HEK293 (cell line): ENCODE results near the gene FOXA2.

ENCODE experiments used
- CTCF ChIA-PET: fragments of 350-600 bp; formaldehyde crosslinking; extraction: SDS; loops from one replicate; lab custom pipeline; 2021; ENCODE audit warnings: antibody characterized with exemption; lab: Yijun Ruan, JAX
- POLR2A ChIA-PET: fragments of 300-600 bp; formaldehyde crosslinking; extraction: SDS; loops from one replicate; lab custom pipeline; 2020; ENCODE audit warnings: antibody characterized with exemption, inconsistent platforms; lab: Yijun Ruan, JAX
- H3K27ac ChIP-seq: fragments of 200-500 bp; sonication (Bioruptor generic); 2 replicates; pipeline ENCODE4 v1.5.1; 2014; ENCODE audit warnings: low read depth, low read length, control low read depth, inconsistent platforms; ENCODE audit errors: extremely low read depth
- H3K36me3 ChIP-seq, 2 experiments: fragments of 200-500 bp in 1 of 2; sonication (Bioruptor generic) in 1 of 2; 1 replicate in 1 of 2; 2 replicates in 1 of 2; pipeline ENCODE4 v1.5.1; 2014 to 2017; ENCODE audit warnings: inconsistent platforms in 2 of 2, low read length in 2 of 2; ENCODE audit not compliant: control insufficient read depth in 2 of 2, insufficient read depth in 1 of 2
- H3K4me1 ChIP-seq: fragments of 200-500 bp; sonication (Bioruptor generic); 2 replicates; pipeline ENCODE4 v1.5.1; 2014; ENCODE audit warnings: mild to moderate bottlenecking, low read length, inconsistent platforms; ENCODE audit not compliant: control insufficient read depth, insufficient read depth
- H3K4me3 ChIP-seq: 2 replicates; pipeline ENCODE4 v1.5.1; 2011; ENCODE audit warnings: low read depth, mild to moderate bottlenecking, control low read depth, low read length, moderate library complexity
- H3K9me3 ChIP-seq: fragments of 200-500 bp; sonication (Bioruptor generic); 2 replicates; pipeline ENCODE4 v1.5.1; 2014; ENCODE audit warnings: low read depth, low read length, inconsistent platforms; ENCODE audit not compliant: control insufficient read depth, insufficient read depth
- ATF2 ChIP-seq: fragments of 450-650 bp; formaldehyde crosslinking; IDR thresholded peaks from 2 replicates; pipeline ENCODE4 v1.5.1; 2016; ENCODE audit warnings: missing biosample characterization, missing genetic modification characterization, low read depth
- GFI1B ChIP-seq: fragments of 450-650 bp; formaldehyde crosslinking; IDR thresholded peaks from 2 replicates; pipeline ENCODE4 v1.5.1; 2016; ENCODE audit warnings: missing biosample characterization, missing genetic modification characterization
- GLIS2 ChIP-seq: fragments of 450-650 bp; formaldehyde crosslinking; IDR thresholded peaks from 2 replicates; pipeline ENCODE4 v1.5.1; 2016; ENCODE audit warnings: missing biosample characterization, missing genetic modification characterization
- HOXA7 ChIP-seq: sonication (generic); formaldehyde crosslinking; IDR thresholded peaks from 2 replicates; pipeline ENCODE4 v1.8.1; 2022; ENCODE audit warnings: missing genetic modification reagents, borderline replicate concordance
- KLF7 ChIP-seq: fragments of 450-650 bp; formaldehyde crosslinking; IDR thresholded peaks from 2 replicates; pipeline ENCODE4 v1.5.1; 2016; ENCODE audit warnings: missing biosample characterization, missing genetic modification characterization, borderline replicate concordance
- SCRT1 ChIP-seq: fragments of 450-650 bp; formaldehyde crosslinking; IDR thresholded peaks from 2 replicates; pipeline ENCODE4 v1.5.1; 2016; ENCODE audit warnings: missing biosample characterization, missing genetic modification characterization, borderline replicate concordance
- YY1 ChIP-seq: fragments of 450-650 bp; formaldehyde crosslinking; IDR thresholded peaks from 2 replicates; pipeline ENCODE4 v1.5.1; 2018; ENCODE audit warnings: missing biosample characterization, missing genetic modification characterization
- ZBTB10 ChIP-seq: fragments of 450-650 bp; formaldehyde crosslinking; IDR thresholded peaks from 2 replicates; pipeline ENCODE4 v1.5.1; 2016; ENCODE audit warnings: missing biosample characterization, missing genetic modification characterization
- ZBTB26 ChIP-seq: fragments of 450-650 bp; formaldehyde crosslinking; optimal IDR thresholded peaks from 2 replicates; pipeline ENCODE3; 2016; ENCODE audit warnings: missing biosample characterization, mild to moderate bottlenecking, missing genetic modification characterization
- ZBTB7A ChIP-seq: fragments of 450-650 bp; formaldehyde crosslinking; IDR thresholded peaks from 2 replicates; pipeline ENCODE4 v1.5.1; 2016; ENCODE audit warnings: low read depth, missing biosample characterization, missing genetic modification characterization
- ZEB2 ChIP-seq: fragments of 450-650 bp; formaldehyde crosslinking; IDR thresholded peaks from 2 replicates; pipeline ENCODE4 v1.5.1; 2016; ENCODE audit warnings: missing biosample characterization, missing genetic modification characterization
- ZNF10 ChIP-seq: fragments of 450-650 bp; formaldehyde crosslinking; IDR thresholded peaks from 2 replicates; pipeline ENCODE4 v1.5.1; 2017; ENCODE audit warnings: missing biosample characterization, missing genetic modification characterization
- ZNF132 ChIP-seq: fragments of 450-650 bp; formaldehyde crosslinking; IDR thresholded peaks from 2 replicates; pipeline ENCODE4 v1.5.1; 2017; ENCODE audit warnings: missing biosample characterization, missing genetic modification characterization, borderline replicate concordance
- ZNF148 ChIP-seq: fragments of 450-650 bp; formaldehyde crosslinking; IDR thresholded peaks from 2 replicates; pipeline ENCODE4 v1.5.0; 2017; ENCODE audit warnings: missing biosample characterization, missing genetic modification characterization, borderline replicate concordance
- ZNF157 ChIP-seq: fragments of 450-650 bp; formaldehyde crosslinking; IDR thresholded peaks from 2 replicates; pipeline ENCODE4 v1.5.1; 2016; ENCODE audit warnings: missing biosample characterization, missing genetic modification characterization
- ZNF16 ChIP-seq: fragments of 450-650 bp; formaldehyde crosslinking; IDR thresholded peaks from 2 replicates; pipeline ENCODE4 v1.5.1; 2016; ENCODE audit warnings: low read depth, missing biosample characterization, missing genetic modification characterization
- ZNF202 ChIP-seq: fragments of 450-650 bp; formaldehyde crosslinking; IDR thresholded peaks from 2 replicates; pipeline ENCODE4 v1.5.1; 2016; ENCODE audit warnings: missing biosample characterization, missing genetic modification characterization, borderline replicate concordance
- ZNF211 ChIP-seq: fragments of 450-650 bp; formaldehyde crosslinking; IDR thresholded peaks from 2 replicates; pipeline ENCODE4 v1.5.1; 2016; ENCODE audit warnings: low read depth, missing biosample characterization, missing genetic modification characterization
- ZNF274 ChIP-seq, 2 experiments: fragments of 200-500 bp in 1 of 2; fragments of 450-650 bp in 1 of 2; sonication (Bioruptor generic) in 1 of 2; formaldehyde crosslinking in 1 of 2; IDR thresholded peaks; 2 replicates each; pipeline versions ENCODE4 v1.5.1 to v1.6.1; 2014 to 2016; ENCODE audit warnings: borderline replicate concordance in 1 of 2, inconsistent platforms in 1 of 2, low read length in 1 of 2, missing biosample characterization in 1 of 2, missing genetic modification characterization in 1 of 2
- ZNF362 ChIP-seq: fragments of 450-650 bp; formaldehyde crosslinking; IDR thresholded peaks from 2 replicates; pipeline ENCODE4 v1.5.1; 2016; ENCODE audit warnings: missing biosample characterization, missing genetic modification characterization
- ZNF366 ChIP-seq: fragments of 450-650 bp; formaldehyde crosslinking; conservative IDR thresholded peaks from 2 replicates; pipeline ENCODE4 v1.5.1; 2016; ENCODE audit warnings: missing biosample characterization, missing genetic modification characterization
- ZNF416 ChIP-seq: fragments of 450-650 bp; formaldehyde crosslinking; IDR thresholded peaks from 2 replicates; pipeline ENCODE4 v1.5.1; 2016; ENCODE audit warnings: missing biosample characterization, missing genetic modification characterization
- ZNF514 ChIP-seq: fragments of 450-650 bp; formaldehyde crosslinking; IDR thresholded peaks from 2 replicates; pipeline ENCODE4 v1.5.1; 2016; ENCODE audit warnings: missing biosample characterization, missing genetic modification characterization
- ZNF610 ChIP-seq: fragments of 450-650 bp; formaldehyde crosslinking; IDR thresholded peaks from 2 replicates; pipeline ENCODE4 v1.5.1; 2016; ENCODE audit warnings: missing biosample characterization, missing genetic modification characterization, borderline replicate concordance

FOXA2 gene

GRCh38 chr20:22532598-22532997 is 51.8 kb downstream of the FOXA2 start (continued):
- no peak for TF ChIP-seq ZNF362 (tag by site-specific recombination)
- no peak for TF ChIP-seq ZNF416
- no peak for TF ChIP-seq ZNF202 (tag by site-specific recombination)
- TF ChIP-seq ZNF16 (tag by site-specific recombination) = no peak
- TF ChIP-seq ZNF157 (tag by site-specific recombination) = no peak
- TF ChIP-seq, all 188 proteins: peak for 0

- POLR2A ChIA-PET = no interaction called here
- H3K27ac ChIP-seq = no peak overlapping the region
- H3K4me1 ChIP-seq = no peaks in the 10 kb centered on the region
- H3K4me3 ChIP-seq = no peak overlapping the region
- no peak for TF ChIP-seq ZNF274 (IDR thresholded peaks at IDR 0.05; ENCODE audit: low read length)
- TF ChIP-seq ZNF274 (tag by site-specific recombination; IDR thresholded peaks at IDR 0.05; ENCODE audit: borderline replicate concordance) = no peak
- no peak for TF ChIP-seq SCRT1
- TF ChIP-seq GFI1B (tag by site-specific recombination) = no peak
- no peak for TF ChIP-seq KLF7 (tag by site-specific recombination)
- TF ChIP-seq ZNF148 (tag by site-specific recombination) = no peak
- TF ChIP-seq ZBTB26 (tag by site-specific recombination) = no peak
- no peak for TF ChIP-seq YY1 (tag by site-specific recombination)
- no peak for TF ChIP-seq GLIS2 (tag by site-specific recombination)
- TF ChIP-seq HOXA7 = no peak
- no peak for TF ChIP-seq ZNF10 (tag by site-specific recombination)
- no peak for TF ChIP-seq ZNF514 (tag by site-specific recombination)
- no peak for TF ChIP-seq ZBTB7A (tag by site-specific recombination)
- no peaks in the 10 kb centered on the region for H3K36me3 ChIP-seq
- H3K9me3 ChIP-seq = no peaks in the 10 kb centered on the region
- CTCF ChIA-PET = interaction anchor here (0.6 to 0.7 kb wide), 2 partner anchors 320 to 828 kb away, joined by 3 to 4 read pairs; no protein-coding TSS in a partner anchor
Measured at GRCh38 chr20:22531756-22532155, 52.6 kb downstream of the FOXA2 start.

- ChIA-PET POLR2A (no interaction called here), CTCF (interaction anchor here (0.6 to 0.7 kb wide), 2 partner anchors 321 to 828 kb away, joined by 3 to 4 read pairs; no protein-coding TSS in a partner anchor)
- Histone ChIP-seq H3K4me1 (no peaks in the 10 kb centered on the region), H3K9me3 (no peaks in the 10 kb centered on the region), H3K27ac (no peak overlapping the region), H3K4me3 (no peak overlapping the region), H3K36me3 (no peaks in the 10 kb centered on the region)
- TF ChIP-seq ZNF132 (tag by site-specific recombination) (no peak), ZEB2 (tag by site-specific recombination) (no peak), ATF2 (no peak), ZNF211 (tag by site-specific recombination) (no peak), ZNF610 (tag by site-specific recombination) (no peak), ZBTB10 (tag by site-specific recombination) (no peak), ZNF366 (tag by site-specific recombination) (no peak)
Measured at GRCh38 chr20:22531056-22531615, 53.2 kb downstream of the FOXA2 start.
